MM.1S (cell line): ENCODE measurements around the gene ANKRD12.

Source experiments
- CTCF ChIP-seq: fragments of 300-600 bp; sonication (generic); IDR thresholded peaks from 2 replicates; pipeline ENCODE4 v1.5.1; 2016; ENCODE audit warnings: antibody characterized with exemption, low read length, mixed read lengths
- EZH2 ChIP-seq: fragments of 300-600 bp; sonication (generic); optimal IDR thresholded peaks from 2 replicates; pipeline ENCODE3; 2017; ENCODE audit warnings: low read depth, mild to moderate bottlenecking, antibody characterized with exemption, low read length, mixed read lengths
- EZH2phosphoT487 ChIP-seq: fragments of 300-600 bp; sonication (generic); IDR thresholded peaks from 2 replicates; pipeline ENCODE4 v1.6.1; 2018; ENCODE audit warnings: antibody characterized with exemption, low read length

- TF ChIP-seq CTCF (no peak), EZH2 (no peak), EZH2phosphoT487 (no peak)
Observed at GRCh38 chr18:9148203-9148552, 11.6 kb downstream of the ANKRD12 start.
